ENCODE results near the gene PLCD3.

GRCh38 chr17:45098081-45098868, 34.0 kb downstream of the PLCD3 start:
- no peak for TF ChIP-seq POLR2A (IDR thresholded peaks at IDR 0.05; ENCODE audit: low read length)
- no peak for TF ChIP-seq GATA1 (IDR thresholded peaks at IDR 0.05; ENCODE audit: low read depth, low read length)
